Natural killer cell treated with Interleukin-12 subunit alpha and Interleukin-12 subunit beta and Interleukin-15 and Interleukin-18, amount 100 ng/mL, for 72 hours (primary cell): ENCODE measurements around the gene CYTH2. TPM values are rescaled to one million over a fixed set of nuclear protein-coding genes. Genes with fewer than 3 reads are reported as not detected.
"Not testable (repeated sequence)": the region's sequence is repeated elsewhere in the genome, so short reads cannot be mapped to it uniquely, and the experiment has no call there.

Experiments
- ATAC-seq, 2 donors: fragments of 150-1000 bp; cut with Tn5 transposase in 1 of 2; sonication (Bioruptor Pico), chemical (Tn5 transposase) in 1 of 2; 2 replicates each; pipeline ENCODE4 v1.10.0; 2021
- DNase-seq: peaks from one replicate; pipeline ENCODE4 v3.0.0; 2022; ENCODE audit warnings: low spot score
- H3K27ac Mint-ChIP-seq, 2 donors: 1 replicate in 1 of 2; 2 replicates in 1 of 2; pipeline ENCODE4 v1.8.0; 2022; ENCODE audit warnings: mixed read lengths in 2 of 2, mild to moderate bottlenecking in 1 of 2, moderate library complexity in 1 of 2
- H3K27me3 Mint-ChIP-seq, 2 donors: 1 replicate in 1 of 2; 2 replicates in 1 of 2; pipeline ENCODE4 v1.8.0; 2022; ENCODE audit warnings: mixed read lengths in 2 of 2
- H3K36me3 Mint-ChIP-seq: one replicate; pipeline ENCODE4 v1.8.0; 2022; ENCODE audit warnings: mixed read lengths
- H3K4me1 Mint-ChIP-seq, 2 donors: 1 replicate in 1 of 2; 2 replicates in 1 of 2; pipeline ENCODE4 v1.8.0; 2022; ENCODE audit warnings: low read depth in 2 of 2, mixed read lengths in 2 of 2, mild to moderate bottlenecking in 1 of 2
- H3K4me3 Mint-ChIP-seq: one replicate; pipeline ENCODE4 v1.8.0; 2022; ENCODE audit warnings: mixed read lengths
- H3K9me3 Mint-ChIP-seq: 2 replicates; pipeline ENCODE4 v1.8.0; 2022; ENCODE audit warnings: mixed read lengths
- total RNA-seq, 2 donors: library from RNA; stranded (reverse); gene quantifications; one replicate each; pipeline ENCODE4 v1.2.3, GENCODE V29; 2022

Gene CYTH2
- total RNA-seq, 2 donors from 2014 or later, result 66.4 to 66.9 TPM

- no peak for DNase-seq
- H3K27me3 Mint-ChIP-seq, result peaks cover 5% of the 10 kb centered on the region in 2 donors
- no peak for ATAC-seq
- peaks cover 17 to 19% of the 10 kb centered on the region in 2 donors for H3K4me1 Mint-ChIP-seq
- H3K4me3 Mint-ChIP-seq, result no peak overlapping the region
- H3K36me3 Mint-ChIP-seq, result no peaks in the 10 kb centered on the region
- no peaks in the 10 kb centered on the region for H3K9me3 Mint-ChIP-seq
- no peak overlapping the region for H3K27ac Mint-ChIP-seq
Observed at GRCh38 chr19:48487544-48487943, 18.4 kb downstream of the CYTH2 start.

GRCh38 chr19:48487948-48488347, 18.8 kb downstream of the CYTH2 start:
- no peaks in the 10 kb centered on the region for H3K36me3 Mint-ChIP-seq
- no peak overlapping the region for H3K27ac Mint-ChIP-seq
- peaks cover 5% of the 10 kb centered on the region in 2 donors for H3K27me3 Mint-ChIP-seq
- DNase-seq (no peak), ATAC-seq (no peak)
- H3K9me3 Mint-ChIP-seq, result no peaks in the 10 kb centered on the region
- no peak overlapping the region for H3K4me3 Mint-ChIP-seq
- H3K4me1 Mint-ChIP-seq, result peaks cover 21 to 23% of the 10 kb centered on the region in 2 donors

GRCh38 chr19:48488478-48488877, 19.3 kb downstream of the CYTH2 start:
- H3K9me3 Mint-ChIP-seq, H3K27ac Mint-ChIP-seq, DNase-seq, ATAC-seq, H3K36me3 Mint-ChIP-seq, H3K4me3 Mint-ChIP-seq, H3K27me3 Mint-ChIP-seq: not testable (repeated sequence)
- peaks cover 22 to 23% of the 10 kb centered on the region in 2 donors for H3K4me1 Mint-ChIP-seq

- Mint-ChIP-seq H3K4me3 (no peak overlapping the region), H3K27me3 (peaks cover 5 to 6% of the 10 kb centered on the region in 2 donors), H3K27ac (no peak overlapping the region), H3K36me3 (no peaks in the 10 kb centered on the region), H3K4me1 (peaks cover 22 to 26% of the 10 kb centered on the region in 2 donors), H3K9me3 (no peaks in the 10 kb centered on the region)
- ATAC-seq (peak in 1 of 2 donors; percentile 34), DNase-seq (no peak)
Observed at GRCh38 chr19:48489608-48490216, 20.5 kb downstream of the CYTH2 start.

- ATAC-seq (no peak), DNase-seq (no peak)
- Mint-ChIP-seq H3K4me3 (peak overlapping the region; percentile 62), H3K27ac (peak overlapping the region in 1 of 2 donors; percentile 50), H3K36me3 (no peaks in the 10 kb centered on the region), H3K4me1 (peaks cover 27 to 30% of the 10 kb centered on the region in 2 donors), H3K9me3 (no peaks in the 10 kb centered on the region), H3K27me3 (peaks cover 5 to 14% of the 10 kb centered on the region in 2 donors)
Observed at GRCh38 chr19:48490981-48491792, 22.0 kb downstream of the CYTH2 start.

GRCh38 chr19:48491793-48492123, 22.6 kb downstream of the CYTH2 start:
- Mint-ChIP-seq H3K27me3 (peaks cover 5 to 14% of the 10 kb centered on the region in 2 donors), H3K36me3 (no peaks in the 10 kb centered on the region), H3K27ac (no peak overlapping the region), H3K4me3 (peak overlapping the region; percentile 67), H3K4me1 (peaks cover 27 to 30% of the 10 kb centered on the region in 2 donors), H3K9me3 (no peaks in the 10 kb centered on the region)
- ATAC-seq (no peak), DNase-seq (no peak)

GRCh38 chr19:48492925-48493717, 24.0 kb downstream of the CYTH2 start:
- ATAC-seq, result peak; percentile 89 to 92
- H3K9me3 Mint-ChIP-seq, result no peaks in the 10 kb centered on the region
- peak overlapping the region; percentile 6 to 36 for H3K27ac Mint-ChIP-seq
- H3K4me1 Mint-ChIP-seq, result peaks cover 27 to 36% of the 10 kb centered on the region in 2 donors
- H3K4me3 Mint-ChIP-seq, result peak overlapping the region; percentile 67
- peaks cover 5 to 17% of the 10 kb centered on the region in 2 donors for H3K27me3 Mint-ChIP-seq
- H3K36me3 Mint-ChIP-seq, result no peaks in the 10 kb centered on the region
- peak; percentile 85 for DNase-seq

GRCh38 chr19:48493718-48494401, 24.7 kb downstream of the CYTH2 start:
- peak; percentile 1 to 3 for ATAC-seq
- H3K27ac Mint-ChIP-seq, result peak overlapping the region in 1 of 2 donors; percentile 72
- no peak for DNase-seq

GRCh38 chr19:48495396-48495795, 26.2 kb downstream of the CYTH2 start:
- DNase-seq, result no peak
- H3K27me3 Mint-ChIP-seq, result peaks cover 11 to 20% of the 10 kb centered on the region in 2 donors
- H3K9me3 Mint-ChIP-seq, result no peaks in the 10 kb centered on the region
- no peak for ATAC-seq
- H3K4me3 Mint-ChIP-seq, result peak overlapping the region; percentile 47
- peaks cover 27 to 39% of the 10 kb centered on the region in 2 donors for H3K4me1 Mint-ChIP-seq
- peak overlapping the region in 1 of 2 donors; percentile 72 for H3K27ac Mint-ChIP-seq
- H3K36me3 Mint-ChIP-seq, result no peaks in the 10 kb centered on the region

More at GRCh38 chr19:48493718-48494401, 24.7 kb downstream of the CYTH2 start:
- Mint-ChIP-seq H3K4me1 (peaks cover 27 to 38% of the 10 kb centered on the region in 2 donors), H3K9me3 (no peaks in the 10 kb centered on the region), H3K27me3 (peaks cover 5 to 18% of the 10 kb centered on the region in 2 donors), H3K4me3 (peak overlapping the region; percentile 79), H3K36me3 (no peaks in the 10 kb centered on the region)

- Mint-ChIP-seq H3K4me1 (peaks cover 20 to 35% of the 10 kb centered on the region in 2 donors), H3K9me3 (no peaks in the 10 kb centered on the region), H3K27ac (no peak overlapping the region), H3K27me3 (peaks cover 10 to 16% of the 10 kb centered on the region in 2 donors), H3K36me3 (no peaks in the 10 kb centered on the region), H3K4me3 (no peak overlapping the region)
- ATAC-seq (no peak), DNase-seq (no peak)
Observed at GRCh38 chr19:48496959-48497727, 28.0 kb downstream of the CYTH2 start.

- Mint-ChIP-seq H3K27ac (no peak overlapping the region), H3K9me3 (no peaks in the 10 kb centered on the region), H3K4me3 (peak overlapping the region; percentile 42), H3K36me3 (no peaks in the 10 kb centered on the region), H3K27me3 (peaks cover 7 to 16% of the 10 kb centered on the region in 2 donors), H3K4me1 (peaks cover 12 to 28% of the 10 kb centered on the region in 2 donors)
- no peak for ATAC-seq
- DNase-seq, result no peak
Observed at GRCh38 chr19:48497728-48498594, 28.8 kb downstream of the CYTH2 start.
